Measurements from ENCODE around the gene NDOR1.

DNA sequence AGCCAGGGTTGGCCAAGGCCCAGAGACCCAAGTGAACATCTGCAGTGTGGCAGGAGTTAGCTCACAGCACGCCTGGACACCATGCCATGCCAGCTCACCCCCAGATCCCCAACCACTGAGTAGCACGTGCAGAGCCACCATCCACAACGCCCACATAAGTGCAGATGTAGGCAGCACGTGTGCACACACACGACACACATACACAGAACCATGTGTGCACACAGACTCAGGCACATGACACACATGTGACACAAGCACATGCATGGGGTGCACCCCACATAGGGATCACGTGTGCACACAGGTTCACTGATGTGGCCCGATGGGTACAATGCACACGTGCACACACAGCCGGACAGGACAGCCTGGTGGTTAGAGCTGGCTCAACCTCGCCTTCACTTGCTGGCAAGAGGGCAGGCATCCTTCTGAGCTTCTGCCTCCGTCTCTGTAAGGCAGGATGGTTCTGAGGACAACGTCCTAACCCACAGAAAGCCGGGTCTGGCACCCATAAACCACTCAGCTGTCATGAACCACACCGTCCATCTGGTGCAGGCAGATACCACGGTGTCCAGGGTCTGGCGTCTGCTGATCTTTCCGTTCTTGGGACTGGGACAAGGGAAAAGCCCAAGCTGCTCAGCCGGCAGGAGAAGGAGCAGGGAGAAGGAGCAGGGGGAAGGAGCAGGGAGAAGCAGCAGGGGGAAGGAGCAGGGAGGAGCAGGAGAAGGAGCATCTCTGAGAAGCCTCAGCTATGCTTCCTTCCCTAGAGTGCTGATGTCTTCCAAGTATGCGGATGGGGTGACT is 47.7 kb upstream of the NDOR1 start:
- TF ChIP-seq, protein P1, sequence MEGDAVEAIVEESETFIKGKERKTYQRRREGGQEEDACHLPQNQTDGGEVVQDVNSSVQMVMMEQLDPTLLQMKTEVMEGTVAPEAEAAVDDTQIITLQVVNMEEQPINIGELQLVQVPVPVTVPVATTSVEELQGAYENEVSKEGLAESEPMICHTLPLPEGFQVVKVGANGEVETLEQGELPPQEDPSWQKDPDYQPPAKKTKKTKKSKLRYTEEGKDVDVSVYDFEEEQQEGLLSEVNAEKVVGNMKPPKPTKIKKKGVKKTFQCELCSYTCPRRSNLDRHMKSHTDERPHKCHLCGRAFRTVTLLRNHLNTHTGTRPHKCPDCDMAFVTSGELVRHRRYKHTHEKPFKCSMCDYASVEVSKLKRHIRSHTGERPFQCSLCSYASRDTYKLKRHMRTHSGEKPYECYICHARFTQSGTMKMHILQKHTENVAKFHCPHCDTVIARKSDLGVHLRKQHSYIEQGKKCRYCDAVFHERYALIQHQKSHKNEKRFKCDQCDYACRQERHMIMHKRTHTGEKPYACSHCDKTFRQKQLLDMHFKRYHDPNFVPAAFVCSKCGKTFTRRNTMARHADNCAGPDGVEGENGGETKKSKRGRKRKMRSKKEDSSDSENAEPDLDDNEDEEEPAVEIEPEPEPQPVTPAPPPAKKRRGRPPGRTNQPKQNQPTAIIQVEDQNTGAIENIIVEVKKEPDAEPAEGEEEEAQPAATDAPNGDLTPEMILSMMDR (IDR thresholded peaks at IDR 0.05), result no peak
- no peak for TF ChIP-seq POLR2A (IDR thresholded peaks at IDR 0.05)
